Vagina (tissue), 2 donors: ENCODE data around the gene LTBP3. TPM values are rescaled to one million over a fixed set of nuclear protein-coding genes. Genes with fewer than 3 reads are reported as not detected.
A peak's percentile ranks its signal among the peaks of the same experiment; 100 is the strongest.

Experiments
- DNase-seq, 2 donors: peaks; one replicate each; pipeline ENCODE4 v3.0.0-alpha.2; 2017; ENCODE audit errors: extremely low spot score in 2 of 2
- H3K27ac ChIP-seq: fragments of 200-600 bp; sonication (generic); one replicate; pipeline ENCODE4 v1.5.1; 2019
- H3K27me3 ChIP-seq: fragments of 200-600 bp; sonication (generic); one replicate; pipeline ENCODE4 v1.5.1; 2019
- H3K36me3 ChIP-seq, 2 donors: fragments of 200-600 bp; sonication (generic); one replicate each; pipeline ENCODE4 v1.5.1; 2017 to 2019
- H3K4me1 ChIP-seq: fragments of 200-600 bp; sonication (generic); one replicate; pipeline ENCODE4 v1.5.1; 2019
- H3K4me3 ChIP-seq, 2 donors: fragments of 200-600 bp; sonication (generic); 1 replicate in 1 of 2; 2 replicates in 1 of 2; pipeline ENCODE4 v1.5.1; 2016 to 2019
- H3K9me3 ChIP-seq: fragments of 200-600 bp; sonication (generic); one replicate; pipeline ENCODE4 v1.5.1; 2019
- CTCF ChIP-seq, 3 experiments: fragments of 450-650 bp in 2 of 3; fragments of 200-600 bp in 1 of 3; sonication (generic) in 1 of 3; IDR thresholded peaks; one replicate each; pipeline ENCODE4 v1.5.1; 2017 to 2019; ENCODE audit warnings: antibody characterized with exemption in 3 of 3, mild to moderate bottlenecking in 2 of 3, moderate library complexity in 2 of 3
- POLR2A ChIP-seq, 2 donors: fragments of 450-650 bp; IDR thresholded peaks; one replicate each; pipeline ENCODE4 v1.6.1; 2017; ENCODE audit warnings: antibody characterized with exemption in 2 of 2, mild to moderate bottlenecking in 2 of 2, moderate library complexity in 2 of 2
- POLR2AphosphoS5 ChIP-seq, 2 donors: sonication (generic); formaldehyde crosslinking; IDR thresholded peaks; one replicate each; pipeline ENCODE4 v1.9.0; 2017; ENCODE audit warnings: antibody characterized with exemption in 2 of 2, mild to moderate bottlenecking in 2 of 2, low read depth in 1 of 2; ENCODE audit not compliant: insufficient read depth in 1 of 2
- intact Hi-C: fragments of 100-400 bp; cut with DNase I; formaldehyde crosslinking; loops from one replicate; pipeline ENCODE4 v1.15.1; 2023
- total RNA-seq: library from RNA; depleted of rRNA; stranded (reverse); fragments of >200 nt; gene quantifications from one replicate; pipeline ENCODE4 v1.2.3, GENCODE V29; 2016

The LTBP3 gene
- total RNA-seq, 1 donor from 2014 or later, result 246 TPM

GRCh38 chr11:65538915-65539743, 19.0 kb downstream of the LTBP3 start:
- H3K4me3 ChIP-seq, result peak overlapping the region; percentile 55 to 89
- no peak for DNase-seq
- no peaks in the 10 kb centered on the region for H3K9me3 ChIP-seq
- H3K4me1 ChIP-seq, result peaks cover 28% of the 10 kb centered on the region
- peaks cover 0 to 12% of the 10 kb centered on the region in 2 donors for H3K36me3 ChIP-seq
- TF ChIP-seq POLR2AphosphoS5 (IDR thresholded peaks at IDR 0.05; ENCODE audit: insufficient read depth in 1 of 2, low read depth in 1 of 2) (no peak), CTCF (IDR thresholded peaks at IDR 0.05) (no peak), POLR2A (IDR thresholded peaks at IDR 0.05) (no peak)
- intact Hi-C loops, result no loop called here
- H3K27me3 ChIP-seq, result no peaks in the 10 kb centered on the region
- H3K27ac ChIP-seq, result peak overlapping the region; percentile 98

GRCh38 chr11:65538232-65538914, 19.8 kb downstream of the LTBP3 start:
- Histone ChIP-seq H3K9me3 (no peaks in the 10 kb centered on the region), H3K36me3 (peaks cover 0 to 18% of the 10 kb centered on the region in 2 donors), H3K4me1 (peaks cover 28% of the 10 kb centered on the region), H3K27ac (no peak overlapping the region), H3K27me3 (no peaks in the 10 kb centered on the region), H3K4me3 (no peak overlapping the region)
- intact Hi-C loops, result no loop called here
- TF ChIP-seq CTCF (IDR thresholded peaks at IDR 0.05) (no peak), POLR2AphosphoS5 (IDR thresholded peaks at IDR 0.05; ENCODE audit: insufficient read depth in 1 of 2, low read depth in 1 of 2) (peak in 1 of 2 donors; percentile 46), POLR2A (IDR thresholded peaks at IDR 0.05) (no peak)
- DNase-seq, result no peak

- DNase-seq, result no peak
- H3K36me3 ChIP-seq, result peaks cover 0 to 24% of the 10 kb centered on the region in 2 donors
- no peak overlapping the region for H3K4me3 ChIP-seq
- H3K27ac ChIP-seq, result no peak overlapping the region
- H3K27me3 ChIP-seq, result no peaks in the 10 kb centered on the region
- H3K9me3 ChIP-seq, result no peaks in the 10 kb centered on the region
- TF ChIP-seq POLR2A (IDR thresholded peaks at IDR 0.05), result no peak
- TF ChIP-seq CTCF (IDR thresholded peaks at IDR 0.05), result no peak
- no peak for TF ChIP-seq POLR2AphosphoS5 (IDR thresholded peaks at IDR 0.05; ENCODE audit: insufficient read depth in 1 of 2, low read depth in 1 of 2)
- intact Hi-C loops, result no loop called here
- H3K4me1 ChIP-seq, result peaks cover 28% of the 10 kb centered on the region
These were observed 20.4 kb downstream of the LTBP3 start for GRCh38 chr11:65537620-65538231.

GRCh38 chr11:65537296-65537597, 20.9 kb downstream of the LTBP3 start:
- no peaks in the 10 kb centered on the region for H3K9me3 ChIP-seq
- H3K36me3 ChIP-seq, result peaks cover 0 to 29% of the 10 kb centered on the region in 2 donors
- H3K4me3 ChIP-seq, result no peak overlapping the region
- intact Hi-C loops, result no loop called here
- H3K4me1 ChIP-seq, result peaks cover 28% of the 10 kb centered on the region
- no peak overlapping the region for H3K27ac ChIP-seq
- no peak for DNase-seq
- H3K27me3 ChIP-seq, result no peaks in the 10 kb centered on the region
- TF ChIP-seq CTCF (IDR thresholded peaks at IDR 0.05) (no peak), POLR2AphosphoS5 (IDR thresholded peaks at IDR 0.05; ENCODE audit: insufficient read depth in 1 of 2, low read depth in 1 of 2) (peak in 1 of 2 donors; percentile 12)
